ENCODE measurements around the gene GINS1.

Gene GINS1

GRCh38 chr20:25496968-25497401 is 89.5 kb downstream of the GINS1 start:
- TF ChIP-seq, protein P1, sequence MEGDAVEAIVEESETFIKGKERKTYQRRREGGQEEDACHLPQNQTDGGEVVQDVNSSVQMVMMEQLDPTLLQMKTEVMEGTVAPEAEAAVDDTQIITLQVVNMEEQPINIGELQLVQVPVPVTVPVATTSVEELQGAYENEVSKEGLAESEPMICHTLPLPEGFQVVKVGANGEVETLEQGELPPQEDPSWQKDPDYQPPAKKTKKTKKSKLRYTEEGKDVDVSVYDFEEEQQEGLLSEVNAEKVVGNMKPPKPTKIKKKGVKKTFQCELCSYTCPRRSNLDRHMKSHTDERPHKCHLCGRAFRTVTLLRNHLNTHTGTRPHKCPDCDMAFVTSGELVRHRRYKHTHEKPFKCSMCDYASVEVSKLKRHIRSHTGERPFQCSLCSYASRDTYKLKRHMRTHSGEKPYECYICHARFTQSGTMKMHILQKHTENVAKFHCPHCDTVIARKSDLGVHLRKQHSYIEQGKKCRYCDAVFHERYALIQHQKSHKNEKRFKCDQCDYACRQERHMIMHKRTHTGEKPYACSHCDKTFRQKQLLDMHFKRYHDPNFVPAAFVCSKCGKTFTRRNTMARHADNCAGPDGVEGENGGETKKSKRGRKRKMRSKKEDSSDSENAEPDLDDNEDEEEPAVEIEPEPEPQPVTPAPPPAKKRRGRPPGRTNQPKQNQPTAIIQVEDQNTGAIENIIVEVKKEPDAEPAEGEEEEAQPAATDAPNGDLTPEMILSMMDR (IDR thresholded peaks at IDR 0.05; ENCODE audit: low read depth, low read length): no peak
- no peak overlapping the region for H3K4me3 ChIP-seq (ENCODE audit: low read depth, low read length)

DNA sequence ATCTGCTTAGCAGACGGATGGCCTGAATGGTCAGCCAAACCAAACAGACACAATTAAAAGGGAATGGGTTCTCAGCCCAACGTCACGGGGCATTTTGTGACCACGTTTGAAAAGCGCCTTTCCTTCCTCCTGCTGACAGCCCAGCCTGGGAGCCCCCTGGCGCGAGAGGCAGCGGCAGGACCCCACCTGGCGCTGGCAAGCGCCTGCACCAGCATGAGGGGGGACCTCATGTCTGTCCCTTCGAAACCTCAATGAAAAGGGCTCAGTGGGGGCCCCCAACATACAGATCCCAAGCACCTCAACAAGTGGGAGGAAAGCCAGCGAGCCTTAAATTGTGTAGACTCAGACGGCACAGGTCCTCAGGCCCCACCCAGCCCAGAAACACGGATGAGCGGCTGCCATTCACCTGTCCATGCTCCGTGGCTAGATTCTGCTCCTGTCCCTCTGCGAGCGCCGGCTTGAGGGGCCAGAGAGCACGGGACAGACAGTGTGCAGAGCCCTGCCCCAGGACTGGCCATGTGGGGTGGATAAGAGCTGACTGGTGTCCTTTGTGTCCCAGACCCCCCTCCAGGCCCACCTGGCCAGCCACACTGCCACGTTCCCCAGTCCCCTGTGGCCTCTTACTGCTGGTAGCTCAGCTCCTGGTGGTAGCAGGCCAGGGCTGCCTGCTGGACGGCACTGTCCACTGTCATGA is 90.3 kb downstream of the GINS1 start:
- H3K4me3 ChIP-seq (ENCODE audit: low read depth, low read length): no peak overlapping the region
- TF ChIP-seq, protein P1 (IDR thresholded peaks at IDR 0.05; ENCODE audit: low read depth, low read length): no peak
